Measurements from ENCODE around the gene RASGRP3.

Gene RASGRP3

DNA sequence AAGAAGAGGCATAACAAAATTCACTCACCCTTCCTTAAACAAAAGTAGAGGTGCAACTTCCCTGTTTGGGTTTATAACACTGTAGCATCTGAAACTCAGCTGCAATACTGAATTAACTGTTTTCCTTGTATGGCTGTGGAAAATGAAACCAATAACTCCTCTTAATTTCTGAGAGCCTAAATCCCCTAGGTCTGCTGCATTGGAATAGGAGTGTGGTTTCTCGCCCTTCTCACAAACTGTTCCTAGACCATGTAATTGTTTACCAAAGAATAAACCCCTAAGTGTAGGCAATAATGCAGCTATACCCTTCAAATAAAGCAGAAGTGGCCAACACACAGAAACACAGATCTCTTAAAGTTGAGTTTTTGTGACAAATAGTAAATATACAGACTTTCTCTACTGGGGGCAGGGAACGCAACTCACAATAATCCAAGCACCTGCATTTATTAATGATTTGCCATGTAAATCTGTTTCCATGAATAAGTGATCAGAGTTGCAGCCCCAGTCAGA, 52.0 kb downstream of the RASGRP3 start:
- Histone ChIP-seq H3K27me3 (ENCODE audit: control insufficient read depth, insufficient read depth, low read length) (no peaks in the 10 kb centered on the region), H3K4me3 (ENCODE audit: low read depth, low read length) (no peak overlapping the region), H3K9ac (ENCODE audit: low read length) (no peak overlapping the region), H3K4me1 (ENCODE audit: control insufficient read depth, insufficient read depth, low read length) (no peaks in the 10 kb centered on the region), H3K27ac (ENCODE audit: low read depth, low read length) (no peak overlapping the region), H3K36me3 (ENCODE audit: control insufficient read depth, insufficient read depth, low read length) (no peaks in the 10 kb centered on the region), H3K9me3 (ENCODE audit: control insufficient read depth, insufficient read depth, low read depth, low read length) (no peaks in the 10 kb centered on the region)

DNA sequence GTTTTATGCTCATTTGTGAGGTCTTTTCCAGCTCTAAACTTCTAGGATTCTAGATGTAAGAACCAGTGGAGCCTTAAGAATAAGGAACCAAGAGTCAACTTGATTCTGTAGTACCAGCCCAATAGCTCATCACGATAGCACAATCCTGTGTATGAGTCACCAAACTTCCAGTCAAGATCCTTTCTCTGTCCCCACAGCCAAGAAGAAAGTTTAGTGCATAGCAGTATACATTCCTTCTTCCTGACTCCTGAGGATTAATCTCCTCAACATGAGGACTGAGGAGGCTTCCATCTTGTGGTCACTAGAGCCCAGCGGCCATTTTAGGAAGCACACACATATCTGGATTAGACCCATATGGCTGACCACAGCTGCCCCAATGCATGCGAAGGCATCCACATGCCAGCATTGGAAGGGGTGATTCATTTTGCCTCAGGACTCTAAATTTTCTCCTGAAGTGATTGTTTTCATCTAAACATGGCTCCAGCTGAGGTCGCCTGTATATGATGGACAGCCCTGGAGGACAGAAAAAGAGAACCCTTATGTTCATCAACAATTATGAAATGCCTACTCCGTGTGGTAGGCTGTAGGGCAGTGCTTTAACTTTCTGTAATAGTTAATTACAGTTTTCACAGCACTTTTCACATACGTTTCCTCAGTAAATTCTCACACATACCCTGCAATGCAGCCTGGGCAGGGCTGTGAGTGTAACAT, 53.5 kb downstream of the RASGRP3 start:
- H3K27me3 ChIP-seq (ENCODE audit: control insufficient read depth, insufficient read depth, low read length): no peaks in the 10 kb centered on the region
- H3K36me3 ChIP-seq (ENCODE audit: control insufficient read depth, insufficient read depth, low read length): no peaks in the 10 kb centered on the region
- no peak overlapping the region for H3K4me3 ChIP-seq (ENCODE audit: low read depth, low read length)
- no peak overlapping the region for H3K27ac ChIP-seq (ENCODE audit: low read depth, low read length)
- H3K9me3 ChIP-seq (ENCODE audit: control insufficient read depth, insufficient read depth, low read depth, low read length): no peaks in the 10 kb centered on the region
- H3K4me1 ChIP-seq (ENCODE audit: control insufficient read depth, insufficient read depth, low read length): no peaks in the 10 kb centered on the region
- no peak overlapping the region for H3K9ac ChIP-seq (ENCODE audit: low read length)

DNA sequence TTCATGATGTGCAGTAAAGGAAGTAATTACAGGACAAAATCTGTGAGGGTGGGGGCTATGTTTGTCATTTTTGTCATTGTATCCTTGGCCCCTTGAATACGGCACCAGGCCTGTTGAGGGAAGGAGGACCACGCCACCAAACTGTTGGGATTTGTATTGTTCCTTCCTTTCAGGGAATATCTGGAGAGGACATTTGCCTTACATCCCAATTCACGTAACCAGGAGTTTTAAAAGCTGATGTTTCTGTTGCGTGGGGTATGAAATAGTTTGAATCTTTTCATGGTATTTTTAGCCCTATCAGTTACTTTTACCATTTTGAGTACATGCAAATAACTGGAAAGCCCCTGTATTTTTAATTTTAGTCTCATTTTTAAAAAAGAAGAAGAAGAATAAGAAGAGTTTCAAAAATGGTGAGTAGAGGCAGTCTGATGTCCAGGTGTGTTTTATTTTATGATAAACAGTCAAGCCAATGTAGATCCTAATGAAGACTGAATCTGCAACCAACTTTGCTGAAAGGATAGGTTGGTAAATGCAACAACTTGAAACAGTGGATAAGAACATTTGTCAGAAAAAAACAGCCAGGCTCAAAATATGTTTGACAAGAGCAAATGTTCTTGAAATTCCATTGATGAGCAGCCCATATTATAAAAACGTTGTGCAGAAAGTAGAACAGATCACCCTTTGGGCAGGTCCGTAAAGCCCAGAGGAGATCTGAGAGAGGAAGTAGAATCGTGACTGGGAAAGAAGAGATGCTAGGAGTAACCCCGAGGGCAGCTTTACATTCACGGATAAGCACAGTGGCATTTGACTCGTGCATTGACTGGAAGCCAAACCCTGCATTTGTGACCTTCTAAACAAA, 54.5 kb downstream of the RASGRP3 start:
- Histone ChIP-seq H3K9me3 (ENCODE audit: control insufficient read depth, insufficient read depth, low read depth, low read length) (no peaks in the 10 kb centered on the region), H3K4me1 (ENCODE audit: control insufficient read depth, insufficient read depth, low read length) (no peaks in the 10 kb centered on the region), H3K27me3 (ENCODE audit: control insufficient read depth, insufficient read depth, low read length) (no peaks in the 10 kb centered on the region), H3K27ac (ENCODE audit: low read depth, low read length) (no peak overlapping the region), H3K4me3 (ENCODE audit: low read depth, low read length) (no peak overlapping the region), H3K9ac (ENCODE audit: low read length) (no peak overlapping the region), H3K36me3 (ENCODE audit: control insufficient read depth, insufficient read depth, low read length) (no peaks in the 10 kb centered on the region)

DNA sequence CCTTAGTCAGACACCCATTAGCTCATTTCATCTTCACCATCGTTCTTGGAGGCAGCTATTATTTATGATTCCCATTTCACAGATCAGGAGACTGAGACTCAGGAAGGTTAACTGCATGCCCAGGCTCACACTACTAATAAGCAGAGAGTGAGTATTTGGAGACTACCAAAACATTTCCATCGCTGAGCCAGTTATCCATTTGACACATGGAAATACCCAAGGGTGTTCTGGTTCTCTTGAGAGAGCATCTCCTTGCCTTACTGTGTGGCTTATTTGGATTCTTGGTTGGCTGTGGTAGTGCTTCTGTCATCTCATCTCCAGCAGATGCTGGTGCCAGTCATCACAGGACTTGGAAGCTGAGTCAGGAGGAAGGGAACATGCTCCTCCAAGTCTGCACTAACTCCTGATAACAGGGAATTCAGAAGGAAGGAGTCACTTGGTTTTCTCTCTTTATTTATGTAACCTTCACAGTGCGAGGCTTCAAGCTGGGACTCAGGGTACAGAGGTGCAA, 55.2 kb downstream of the RASGRP3 start:
- Histone ChIP-seq H3K27ac (ENCODE audit: low read depth, low read length) (no peak overlapping the region), H3K27me3 (ENCODE audit: control insufficient read depth, insufficient read depth, low read length) (no peaks in the 10 kb centered on the region), H3K36me3 (ENCODE audit: control insufficient read depth, insufficient read depth, low read length) (no peaks in the 10 kb centered on the region), H3K9me3 (ENCODE audit: control insufficient read depth, insufficient read depth, low read depth, low read length) (no peaks in the 10 kb centered on the region), H3K4me1 (ENCODE audit: control insufficient read depth, insufficient read depth, low read length) (no peaks in the 10 kb centered on the region), H3K9ac (ENCODE audit: low read length) (no peak overlapping the region), H3K4me3 (ENCODE audit: low read depth, low read length) (no peak overlapping the region)

DNA sequence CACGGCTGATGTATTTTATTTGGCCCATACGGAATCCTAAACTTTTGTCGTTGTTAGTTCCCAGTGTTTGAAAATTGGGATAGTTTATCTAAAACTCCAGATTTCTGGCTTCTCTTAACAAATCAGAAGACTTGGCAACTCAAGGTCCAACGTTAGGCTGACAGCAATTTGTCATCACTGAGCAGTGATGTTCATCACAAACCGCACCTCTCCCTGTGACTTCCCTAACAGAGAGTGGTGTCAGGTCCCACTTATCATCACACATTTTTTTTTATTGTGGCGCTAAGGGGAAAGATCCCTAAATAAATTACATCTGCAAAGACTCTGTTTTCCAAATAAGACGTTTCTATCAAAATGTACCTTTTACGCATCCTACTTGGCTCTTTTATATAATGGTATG, 55.7 kb downstream of the RASGRP3 start:
- no peaks in the 10 kb centered on the region for H3K9me3 ChIP-seq (ENCODE audit: control insufficient read depth, insufficient read depth, low read depth, low read length)
- H3K4me1 ChIP-seq (ENCODE audit: control insufficient read depth, insufficient read depth, low read length): no peaks in the 10 kb centered on the region
- H3K4me3 ChIP-seq (ENCODE audit: low read depth, low read length): no peak overlapping the region
- H3K27me3 ChIP-seq (ENCODE audit: control insufficient read depth, insufficient read depth, low read length): no peaks in the 10 kb centered on the region
- H3K9ac ChIP-seq (ENCODE audit: low read length): no peak overlapping the region
- H3K36me3 ChIP-seq (ENCODE audit: control insufficient read depth, insufficient read depth, low read length): no peaks in the 10 kb centered on the region
- no peak overlapping the region for H3K27ac ChIP-seq (ENCODE audit: low read depth, low read length)

DNA sequence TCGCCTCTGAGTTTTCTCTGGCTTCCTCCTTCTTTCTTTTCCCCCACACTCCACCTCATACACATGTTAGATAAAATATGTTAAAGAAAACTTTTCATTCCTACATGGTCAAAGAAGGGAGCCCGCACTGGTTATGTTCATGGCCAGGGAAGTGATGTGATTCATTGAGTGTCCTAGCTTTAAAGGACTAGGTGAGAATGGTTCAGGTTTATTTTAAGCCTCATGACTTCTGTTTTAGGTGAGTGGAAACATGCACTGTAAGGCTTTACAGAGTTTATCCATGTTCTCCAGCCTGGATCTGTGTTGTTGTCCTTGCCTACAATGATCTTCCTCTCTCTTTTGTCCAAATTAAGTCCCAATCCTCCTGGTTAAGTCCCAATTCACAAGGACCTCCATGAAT, 56.5 kb downstream of the RASGRP3 start:
- no peak overlapping the region for H3K9ac ChIP-seq (ENCODE audit: low read length)
- H3K9me3 ChIP-seq (ENCODE audit: control insufficient read depth, insufficient read depth, low read depth, low read length): no peaks in the 10 kb centered on the region
- no peaks in the 10 kb centered on the region for H3K36me3 ChIP-seq (ENCODE audit: control insufficient read depth, insufficient read depth, low read length)
- no peaks in the 10 kb centered on the region for H3K27me3 ChIP-seq (ENCODE audit: control insufficient read depth, insufficient read depth, low read length)
- no peaks in the 10 kb centered on the region for H3K4me1 ChIP-seq (ENCODE audit: control insufficient read depth, insufficient read depth, low read length)
- H3K27ac ChIP-seq (ENCODE audit: low read depth, low read length): no peak overlapping the region
- no peak overlapping the region for H3K4me3 ChIP-seq (ENCODE audit: low read depth, low read length)

DNA sequence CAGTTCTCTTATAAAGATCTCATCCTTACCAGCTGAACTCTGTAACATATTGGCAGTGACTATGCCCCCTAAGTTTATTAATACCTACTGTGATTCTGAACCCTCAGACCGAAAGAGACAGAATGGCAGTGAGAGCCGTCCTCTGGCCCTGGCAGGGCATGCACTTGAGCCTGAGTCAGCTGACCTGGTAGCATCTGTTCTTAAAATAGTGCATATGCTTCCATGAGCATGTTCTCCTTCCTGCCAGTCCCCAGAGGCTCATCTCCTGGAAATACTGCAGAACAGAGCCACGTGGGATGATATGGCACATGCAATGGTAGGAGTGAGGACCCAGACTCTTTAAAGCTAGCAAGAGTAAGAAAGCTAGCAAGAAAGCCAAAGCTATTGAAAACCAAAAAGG, 59.0 kb downstream of the RASGRP3 start:
- Histone ChIP-seq H3K9ac (ENCODE audit: low read length) (no peak overlapping the region), H3K4me3 (ENCODE audit: low read depth, low read length) (no peak overlapping the region), H3K36me3 (ENCODE audit: control insufficient read depth, insufficient read depth, low read length) (no peaks in the 10 kb centered on the region), H3K27ac (ENCODE audit: low read depth, low read length) (no peak overlapping the region), H3K9me3 (ENCODE audit: control insufficient read depth, insufficient read depth, low read depth, low read length) (no peaks in the 10 kb centered on the region), H3K27me3 (ENCODE audit: control insufficient read depth, insufficient read depth, low read length) (no peaks in the 10 kb centered on the region), H3K4me1 (ENCODE audit: control insufficient read depth, insufficient read depth, low read length) (peaks cover 5% of the 10 kb centered on the region)

DNA sequence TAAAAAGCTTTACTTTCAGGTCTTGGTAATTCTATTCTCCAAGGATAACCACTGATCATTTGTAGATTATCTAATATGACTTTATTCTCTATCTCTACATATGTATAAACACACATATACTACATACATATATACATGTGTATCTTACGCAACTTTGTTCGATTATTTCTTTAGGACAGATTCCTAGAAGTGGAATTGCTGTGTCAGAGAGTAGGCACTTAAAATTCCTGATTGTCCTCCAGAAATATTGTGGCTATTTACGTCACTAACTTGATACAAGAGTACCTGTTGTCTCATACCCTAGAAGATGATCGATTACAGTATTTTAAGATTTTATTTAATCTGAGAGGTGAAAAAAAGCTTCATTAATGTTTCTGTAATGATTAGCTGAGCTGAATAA, 64.8 kb downstream of the RASGRP3 start:
- no peaks in the 10 kb centered on the region for H3K36me3 ChIP-seq (ENCODE audit: control insufficient read depth, insufficient read depth, low read length)

DNA sequence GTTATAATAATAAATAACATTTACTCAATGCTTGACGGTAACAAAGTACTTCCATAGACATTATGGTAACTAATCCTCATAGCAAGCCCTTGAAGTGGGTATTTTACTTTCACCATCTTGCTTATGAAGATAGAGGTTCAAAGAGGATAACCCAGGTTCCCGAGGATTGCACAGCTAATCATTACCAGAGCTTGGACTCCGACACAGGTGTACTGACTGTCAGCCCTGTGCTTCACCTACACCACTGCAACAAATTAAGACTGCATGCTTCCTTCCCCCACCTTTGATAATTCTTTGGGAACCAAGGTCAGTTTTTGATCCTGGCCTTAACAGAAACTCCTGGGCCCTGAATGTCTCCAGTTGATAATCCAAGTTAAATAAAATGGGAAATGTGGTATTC, 73.8 kb downstream of the RASGRP3 start:
- H3K4me3 ChIP-seq (ENCODE audit: low read depth, low read length): no peak overlapping the region
- no peaks in the 10 kb centered on the region for H3K9me3 ChIP-seq (ENCODE audit: control insufficient read depth, insufficient read depth, low read depth, low read length)
- no peaks in the 10 kb centered on the region for H3K36me3 ChIP-seq (ENCODE audit: control insufficient read depth, insufficient read depth, low read length)
- no peaks in the 10 kb centered on the region for H3K27me3 ChIP-seq (ENCODE audit: control insufficient read depth, insufficient read depth, low read length)
- H3K4me1 ChIP-seq (ENCODE audit: control insufficient read depth, insufficient read depth, low read length): peaks cover 10% of the 10 kb centered on the region; the same call in 1 of the 2 replicates
- no peak overlapping the region for H3K9ac ChIP-seq (ENCODE audit: low read length)
- H3K27ac ChIP-seq (ENCODE audit: low read depth, low read length): no peak overlapping the region

More for the DNA sequence above, 64.8 kb downstream of the RASGRP3 start:
- Histone ChIP-seq H3K4me3 (ENCODE audit: low read depth, low read length) (no peak overlapping the region), H3K27ac (ENCODE audit: low read depth, low read length) (no peak overlapping the region), H3K4me1 (ENCODE audit: control insufficient read depth, insufficient read depth, low read length) (peaks cover 5% of the 10 kb centered on the region), H3K9me3 (ENCODE audit: control insufficient read depth, insufficient read depth, low read depth, low read length) (no peaks in the 10 kb centered on the region), H3K9ac (ENCODE audit: low read length) (no peak overlapping the region), H3K27me3 (ENCODE audit: control insufficient read depth, insufficient read depth, low read length) (no peaks in the 10 kb centered on the region)

DNA sequence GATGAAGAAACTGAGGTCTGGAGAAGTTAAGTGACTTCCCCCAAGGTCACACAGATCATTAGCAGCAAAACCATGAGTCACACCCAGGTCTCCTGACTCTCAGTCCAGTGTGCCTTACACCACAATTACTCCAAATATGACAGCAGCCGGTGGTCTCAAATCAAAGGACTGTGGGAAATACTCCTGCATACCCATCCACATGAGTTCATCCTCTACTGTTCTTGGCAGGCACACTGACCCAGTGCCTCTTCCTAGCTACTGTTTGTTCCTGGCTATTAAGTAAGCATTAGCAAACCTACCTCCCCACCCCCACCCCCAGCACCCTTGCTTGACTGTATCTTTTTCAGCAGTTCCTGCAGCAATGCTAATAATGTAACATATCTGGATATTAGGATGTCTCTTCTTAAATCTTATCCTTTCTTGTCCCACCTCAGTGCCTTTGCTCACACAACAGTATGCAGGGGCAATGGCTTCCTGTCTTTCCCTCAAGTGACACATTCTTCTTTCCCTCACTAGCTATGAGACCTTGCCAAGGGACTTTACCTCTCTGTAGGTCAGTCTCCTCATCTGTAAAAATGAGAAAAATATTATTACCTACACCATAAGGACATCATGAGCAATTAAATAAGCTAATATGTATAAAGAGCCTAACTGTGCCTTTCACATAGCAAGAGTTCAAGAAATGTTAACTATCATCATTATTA, 76.5 kb downstream of the RASGRP3 start:
- Histone ChIP-seq H3K9me3 (ENCODE audit: control insufficient read depth, insufficient read depth, low read depth, low read length) (no peaks in the 10 kb centered on the region), H3K9ac (ENCODE audit: low read length) (no peak overlapping the region), H3K36me3 (ENCODE audit: control insufficient read depth, insufficient read depth, low read length) (no peaks in the 10 kb centered on the region), H3K4me1 (ENCODE audit: control insufficient read depth, insufficient read depth, low read length) (peaks cover 12% of the 10 kb centered on the region; the same call in 1 of the 2 replicates), H3K4me3 (ENCODE audit: low read depth, low read length) (no peak overlapping the region), H3K27ac (ENCODE audit: low read depth, low read length) (no peak overlapping the region), H3K27me3 (ENCODE audit: control insufficient read depth, insufficient read depth, low read length) (no peaks in the 10 kb centered on the region)
